Colon (tissue), 2 donors: ENCODE data around the gene CCDC88B.
"Not testable (repeated sequence)": the region's sequence is repeated elsewhere in the genome, so short reads cannot be mapped to it uniquely, and the experiment has no call there.

Source experiments
- FAIRE-seq: peaks from 2 replicates; lab custom pipeline; 2012; peaks lifted over from hg19 to GRCh38; lab: Jason Lieb, UNC
- donor health status: control.
- donor health status: control.

CCDC88B gene

GRCh38 chr11:64305691-64306562 is 34.1 kb upstream of the CCDC88B start:
- FAIRE-seq, result no peak

- FAIRE-seq, result no peak
These were observed 33.5 kb upstream of the CCDC88B start for GRCh38 chr11:64306563-64306875.

GRCh38 chr11:64306876-64307622 is 33.0 kb upstream of the CCDC88B start:
- no peak for FAIRE-seq

- FAIRE-seq, result not testable (repeated sequence)
These were observed 32.2 kb upstream of the CCDC88B start for GRCh38 chr11:64307795-64308194.

- no peak for FAIRE-seq
These were observed 27.1 kb upstream of the CCDC88B start for GRCh38 chr11:64312947-64313346.

DNA sequence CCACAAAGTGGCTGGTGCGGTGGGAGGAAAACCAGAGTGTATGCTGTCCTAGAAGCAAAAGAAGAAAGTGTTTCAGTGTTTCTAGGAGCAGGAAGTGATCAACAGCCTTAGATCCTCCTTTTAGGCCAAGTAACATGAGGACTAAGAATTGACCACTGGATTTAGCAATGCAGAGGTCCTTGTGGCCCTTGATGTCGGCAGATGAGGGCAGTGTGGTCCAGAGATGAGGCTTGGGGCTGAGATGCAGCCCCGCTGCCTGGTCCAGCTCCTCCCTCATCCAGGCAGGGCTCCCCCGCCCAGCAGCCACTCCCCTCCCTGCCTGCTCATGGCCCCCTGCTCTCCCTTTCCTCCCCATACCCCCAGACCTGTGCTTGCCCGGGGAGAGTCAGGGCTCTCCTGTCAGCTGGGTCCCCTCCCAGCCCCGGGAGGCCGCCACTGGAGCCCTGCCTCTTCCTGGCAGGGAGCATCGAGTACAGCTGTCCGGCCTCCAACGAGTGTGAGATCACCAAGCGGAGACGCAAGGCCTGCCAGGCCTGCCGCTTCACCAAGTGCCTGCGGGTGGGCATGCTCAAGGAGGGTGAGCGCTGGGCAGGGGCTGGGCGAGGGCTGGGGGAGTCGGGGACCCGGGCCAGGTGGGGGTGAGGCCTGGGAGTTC is 26.4 kb upstream of the CCDC88B start:
- no peak for FAIRE-seq

DNA sequence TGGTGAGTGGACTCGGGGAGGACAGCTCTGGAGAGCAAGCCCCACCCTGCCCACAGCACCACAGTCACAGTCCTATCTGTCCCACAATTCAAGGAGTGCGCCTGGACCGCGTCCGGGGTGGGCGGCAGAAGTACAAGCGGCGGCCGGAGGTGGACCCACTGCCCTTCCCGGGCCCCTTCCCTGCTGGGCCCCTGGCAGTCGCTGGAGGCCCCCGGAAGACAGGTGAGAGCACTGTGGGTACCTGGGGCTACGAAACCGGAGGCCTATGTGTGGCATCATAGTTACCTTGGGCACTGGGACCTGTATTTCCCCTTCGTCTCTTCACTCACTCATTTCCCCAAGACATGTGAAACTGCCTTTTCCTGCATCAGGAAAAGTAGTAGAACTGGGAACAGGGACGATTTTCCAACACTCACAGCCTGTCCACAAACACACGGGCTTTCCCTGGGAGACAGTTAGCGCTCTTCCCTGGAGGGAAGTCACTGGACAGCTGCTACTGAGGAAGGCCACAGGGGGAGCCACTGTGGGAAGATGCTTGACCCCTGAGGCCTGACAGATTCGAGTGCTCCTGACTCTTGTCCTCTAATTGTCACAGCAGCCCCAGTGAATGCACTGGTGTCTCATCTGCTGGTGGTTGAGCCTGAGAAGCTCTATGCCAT is 25.7 kb upstream of the CCDC88B start:
- no peak for FAIRE-seq

GRCh38 chr11:64314805-64315561 is 25.0 kb upstream of the CCDC88B start:
- FAIRE-seq, result no peak

GRCh38 chr11:64315667-64316526 is 24.1 kb upstream of the CCDC88B start:
- FAIRE-seq, result not testable (repeated sequence)

DNA sequence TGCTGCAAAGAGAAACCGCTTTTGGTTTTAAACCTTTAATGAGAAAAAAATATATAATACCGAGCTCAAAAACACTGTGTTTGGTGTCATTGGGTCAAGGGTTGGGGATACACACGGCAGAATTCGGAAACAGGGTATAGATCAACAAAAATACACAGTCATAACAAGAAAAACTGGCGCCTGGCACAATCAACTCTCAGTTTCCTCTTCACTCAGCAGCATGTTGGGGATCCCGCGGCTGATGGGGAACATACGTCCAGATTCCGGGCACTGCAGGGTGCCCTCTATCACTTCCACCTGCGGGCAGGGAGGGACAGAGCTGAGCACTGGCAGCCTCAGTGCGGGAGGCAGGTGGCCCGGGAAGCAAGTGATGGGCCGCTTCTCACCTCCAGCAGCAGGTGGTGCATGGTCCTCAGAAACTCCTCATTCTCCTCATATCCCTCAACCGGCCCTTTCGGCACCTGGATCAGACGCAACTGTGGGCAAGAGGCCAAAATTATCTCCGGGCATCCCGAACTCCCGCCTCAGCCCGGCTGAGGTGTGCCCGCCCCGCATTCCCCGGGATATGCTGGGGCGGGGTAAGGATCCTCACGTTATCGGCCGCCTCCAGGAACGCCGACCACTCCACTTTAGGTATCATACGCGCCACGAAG is 23.2 kb upstream of the CCDC88B start:
- no peak for FAIRE-seq

- FAIRE-seq, result peak; percentile 5
These were observed 22.6 kb upstream of the CCDC88B start, which contains the start of gene TRMT112 for GRCh38 chr11:64317325-64317960. TRMT112 (minus strand) TSS chr11:64317559; CDS start chr11:64317526, 33 bp downstream.

- FAIRE-seq, result no peak
These were observed 21.8 kb upstream of the CCDC88B start, which contains the start of gene PRDX5 for GRCh38 chr11:64317961-64318765. PRDX5 (plus strand) TSS chr11:64318121; CDS start chr11:64318216, 95 bp downstream.

DNA sequence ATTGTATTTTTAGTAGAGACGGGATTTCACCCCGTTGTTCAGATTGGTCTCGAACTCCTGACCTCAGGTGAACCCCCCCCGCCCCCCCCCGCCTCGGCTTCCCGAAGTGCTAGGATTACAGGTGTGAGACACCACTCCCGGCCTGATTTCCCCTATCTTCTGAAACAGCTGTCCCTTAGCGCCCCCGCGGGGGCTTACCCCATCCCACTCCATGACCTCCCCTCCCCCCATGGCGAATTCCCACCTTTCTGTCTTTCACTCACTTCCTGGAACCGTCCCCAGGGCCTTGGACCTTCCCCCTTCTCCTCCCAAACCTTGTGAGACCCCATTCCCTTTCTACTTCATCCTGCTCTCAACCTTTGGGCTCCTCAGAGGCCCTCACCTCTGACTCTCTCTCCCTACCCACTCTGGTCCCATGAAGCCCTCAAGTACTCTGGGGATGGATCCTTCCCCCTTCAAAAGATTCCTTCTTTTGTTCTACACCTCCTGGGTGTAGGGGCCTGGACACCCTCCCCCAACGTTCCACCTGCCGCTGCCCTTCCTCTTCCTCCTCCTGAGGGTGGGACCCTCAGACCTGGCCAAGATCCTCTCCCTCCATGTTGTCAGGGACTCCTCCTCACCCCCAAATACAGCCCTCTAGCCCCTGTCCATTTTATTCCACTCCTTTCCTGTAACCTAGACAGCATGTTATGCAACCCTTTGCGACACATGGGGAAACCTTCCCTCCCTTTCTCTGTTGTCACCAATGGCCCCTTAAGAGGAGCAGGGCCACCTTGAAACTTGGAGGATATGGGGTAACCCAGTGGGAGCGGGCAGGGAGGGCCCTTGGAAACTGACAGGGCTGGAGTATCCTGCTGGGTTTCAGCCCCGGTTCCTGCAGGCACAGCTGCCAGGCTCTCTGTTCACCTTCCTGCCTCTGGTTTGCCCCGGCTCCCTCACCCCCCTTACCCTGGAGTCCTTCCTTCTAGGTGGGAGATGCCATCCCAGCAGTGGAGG is 20.9 kb upstream of the CCDC88B start:
- FAIRE-seq, result no peak

- no peak for FAIRE-seq
These were observed 19.4 kb upstream of the CCDC88B start for GRCh38 chr11:64320556-64320955.

GRCh38 chr11:64321026-64321425 is 19.0 kb upstream of the CCDC88B start:
- no peak for FAIRE-seq

- no peak for FAIRE-seq
These were observed 18.5 kb upstream of the CCDC88B start for GRCh38 chr11:64321533-64321932.

DNA sequence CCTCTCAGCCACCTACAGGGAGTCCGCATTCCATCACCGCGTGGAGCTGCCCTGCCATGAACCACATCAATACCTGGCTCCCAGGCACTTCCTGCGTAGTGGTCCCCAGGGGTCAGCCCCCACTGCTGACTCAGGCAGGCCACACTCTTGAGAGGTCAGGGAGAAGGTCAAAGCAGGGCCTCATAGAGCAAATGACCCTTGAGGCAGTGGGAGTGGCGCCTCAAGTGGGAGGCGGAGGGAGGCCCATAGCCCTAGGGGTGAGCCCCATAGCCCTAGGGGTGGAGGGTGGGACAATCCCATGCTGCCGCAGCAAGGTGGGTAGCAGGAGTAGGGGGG is 17.1 kb upstream of the CCDC88B start:
- no peak for FAIRE-seq
